B cell (primary cell): ENCODE measurements around the gene CDC42SE2. TPM values are rescaled to one million over a fixed set of nuclear protein-coding genes. Genes with fewer than 3 reads are reported as not detected.
A peak's percentile ranks its signal among the peaks of the same experiment; 100 is the strongest.

ENCODE experiments used
- ATAC-seq: fragments of 200-7000 bp; cut with Tn5 transposase; one replicate; pipeline ENCODE4 v1.10.0; 2021; ENCODE audit warnings: low read depth, mild to moderate bottlenecking, moderate number of reproducible peaks, moderate library complexity
- CTCF ChIA-PET: fragments of 350-600 bp; sonication (Branson Sonifier 250); formaldehyde crosslinking; loops from one replicate; lab custom pipeline; 2021; ENCODE audit warnings: antibody characterized with exemption, inconsistent platforms; lab: Charles Lee
- POLR2A ChIA-PET: fragments of 350-600 bp; sonication (Branson Sonifier 250); formaldehyde crosslinking; loops from one replicate; lab custom pipeline; 2021; ENCODE audit warnings: antibody characterized with exemption; lab: Charles Lee
- DNase-seq: peaks from one replicate; pipeline ENCODE4 v3.0.0; 2013
- H2AFZ ChIP-seq: 2 replicates; pipeline ENCODE4 v1.6.1; 2012; ENCODE audit warnings: mild to moderate bottlenecking, low read depth, low read length; ENCODE audit not compliant: insufficient read depth, poor library complexity, severe bottlenecking
- H3K27ac ChIP-seq, 2 donors: 1 replicate in 1 of 2; 2 replicates in 1 of 2; pipeline ENCODE4 v1.5.1; 2012 to 2013; ENCODE audit warnings: low read length in 2 of 2, mild to moderate bottlenecking in 2 of 2, moderate library complexity in 1 of 2
- H3K27me3 ChIP-seq, 4 experiments: fragments of 200-600 bp in 1 of 4; sonication (generic) in 1 of 4; replicated peaks in 1 of 4; 1 replicate in 2 of 4; 2 replicates in 2 of 4; pipeline versions ENCODE4 v1.6.1 to v1.7.0; 2013 to 2016; ENCODE audit warnings: low read length in 3 of 4, mild to moderate bottlenecking in 2 of 4, mixed read lengths in 1 of 4, moderate library complexity in 1 of 4; ENCODE audit not compliant: insufficient read depth in 4 of 4, control insufficient read depth in 3 of 4; ENCODE audit errors: control extremely low read depth in 1 of 4
- H3K36me3 ChIP-seq, 2 experiments: replicated peaks in 1 of 2; 1 replicate in 1 of 2; 2 replicates in 1 of 2; pipeline versions ENCODE4 v1.6.1 to v1.7.1; 2013; ENCODE audit warnings: low read length in 1 of 2; ENCODE audit not compliant: insufficient read depth in 2 of 2, control insufficient read depth in 1 of 2; ENCODE audit errors: control extremely low read depth in 1 of 2, extremely low read depth in 1 of 2
- H3K4me1 ChIP-seq, 2 donors: fragments of 200-600 bp in 1 of 2; sonication (generic) in 1 of 2; 1 replicate in 1 of 2; 2 replicates in 1 of 2; pipeline versions ENCODE4 v1.5.1 to v1.6.1; 2013 to 2017; ENCODE audit warnings: low read length in 2 of 2; ENCODE audit not compliant: control insufficient read depth in 2 of 2, insufficient read depth in 2 of 2
- H3K4me2 ChIP-seq: replicated peaks from 2 replicates; pipeline ENCODE3; 2012; ENCODE audit warnings: mild to moderate bottlenecking, low read depth, low read length; ENCODE audit not compliant: poor library complexity, severe bottlenecking
- H3K4me3 ChIP-seq, 5 experiments: fragments of 200-600 bp in 1 of 5; sonication (generic) in 1 of 5; 1 replicate in 3 of 5; 2 replicates in 2 of 5; pipeline versions ENCODE4 v1.5.1 to v1.7.0; 2011 to 2016; ENCODE audit warnings: low read length in 4 of 5, mild to moderate bottlenecking in 4 of 5, low read depth in 2 of 5, control low read depth in 1 of 5, moderate library complexity in 1 of 5; ENCODE audit not compliant: insufficient read depth in 1 of 5; ENCODE audit errors: control extremely low read depth in 1 of 5, extremely low read depth in 1 of 5
- H3K79me2 ChIP-seq: fragments of 200-600 bp; sonication (generic); one replicate; pipeline ENCODE4 v1.6.0; 2016; ENCODE audit warnings: low read length; ENCODE audit not compliant: control insufficient read depth, insufficient read depth
- H3K9ac ChIP-seq: fragments of 200-600 bp; sonication (generic); 2 replicates; pipeline ENCODE4 v1.6.1; 2017; ENCODE audit warnings: mild to moderate bottlenecking, low read length, moderate library complexity
- H3K9me3 ChIP-seq, 3 donors: one replicate each; pipeline versions ENCODE4 v1.6.1 to v1.7.1; 2013; ENCODE audit warnings: low read length in 2 of 3; ENCODE audit not compliant: control insufficient read depth in 2 of 3, insufficient read depth in 1 of 3; ENCODE audit errors: control extremely low read depth in 1 of 3
- H4K20me1 ChIP-seq: 2 replicates; pipeline ENCODE4 v1.6.0; 2012; ENCODE audit warnings: mild to moderate bottlenecking, low read length; ENCODE audit not compliant: insufficient read depth, control insufficient read depth, poor library complexity, severe bottlenecking
- H3K27ac Mint-ChIP-seq: one replicate; pipeline ENCODE4 v1.8.0; 2021; ENCODE audit warnings: mixed read lengths
- H3K27me3 Mint-ChIP-seq: one replicate; pipeline ENCODE4 v1.8.0; 2021; ENCODE audit warnings: mixed read lengths
- H3K4me1 Mint-ChIP-seq: one replicate; pipeline ENCODE4 v1.8.0; 2021; ENCODE audit warnings: mixed read lengths
- H3K4me3 Mint-ChIP-seq: one replicate; pipeline ENCODE4 v1.8.0; 2021; ENCODE audit warnings: mixed read lengths
- H3K9me3 Mint-ChIP-seq: one replicate; pipeline ENCODE4 v1.8.0; 2022; ENCODE audit warnings: mixed read lengths; ENCODE audit not compliant: insufficient read depth
- CTCF ChIP-seq: fragments of 200-600 bp; IDR thresholded peaks from one replicate; pipeline ENCODE4 v1.8.0; 2022; ENCODE audit warnings: antibody characterized with exemption, mild to moderate bottlenecking
- EZH2 ChIP-seq: IDR thresholded peaks from 2 replicates; pipeline ENCODE4 v1.6.1; 2012; ENCODE audit warnings: borderline replicate concordance, low read depth, mild to moderate bottlenecking, moderate library complexity, low read length; ENCODE audit not compliant: insufficient read depth, poor library complexity, severe bottlenecking
- WGBS: methylation state at CpG from one replicate; pipeline ENCODE4 v1.1.5; 2013; ENCODE audit warnings: missing lambda C conversion rate; ENCODE audit not compliant: insufficient coverage; 5-methylcytosine and 5-hydroxymethylcytosine counted together
- intact Hi-C: fragments of 100-400 bp; cut with micrococcal nuclease; formaldehyde crosslinking; loops from one replicate; pipeline ENCODE4 v1.10.0; 2022
- polyA plus RNA-seq: library from polyadenylated mRNA; depleted of rRNA; stranded (reverse); fragments of >200 nt; gene quantifications from 2 replicates; pipeline ENCODE4 v1.2.3, GENCODE V29; 2012
- total RNA-seq, 2 donors: library from RNA; stranded (reverse); fragments of 120-200 nt in 1 of 2; gene quantifications; 1 replicate in 1 of 2; 2 replicates in 1 of 2; pipeline versions ENCODE4 v1.2.3 to v1.2.4, GENCODE V29; 2013 to 2022

CDC42SE2 gene
- total and polyA plus RNA-seq, 2 donors (not counting 1 experiment from before 2014, with no cell fraction given) = 42.5 to 161 TPM

- peak overlapping the region; percentile 77 for H3K4me3 Mint-ChIP-seq
- DNase-seq (peak; percentile 45), ATAC-seq (peak; percentile 39)
- intact Hi-C loops = loop anchor here (5.0 kb wide), 1 partner anchor 34 kb away; no protein-coding TSS in a partner anchor
- H3K36me3 ChIP-seq = peaks cover 6 to 32% of the 10 kb centered on the region in 2 experiments
- WGBS = no CpG with 5 or more reads among the region's 1 CpG
- no peaks in the 10 kb centered on the region for H3K27me3 ChIP-seq
- peak overlapping the region; percentile 74 for H3K4me2 ChIP-seq
- no peak for TF ChIP-seq EZH2
- no peak for TF ChIP-seq CTCF
- H3K9ac ChIP-seq = peak overlapping the region; percentile 58
- H3K4me1 ChIP-seq = peaks cover 42 to 49% of the 10 kb centered on the region in 2 donors
- CTCF ChIA-PET = interaction anchor here (2.5 to 2.9 kb wide), 2 partner anchors 23 to 93 kb away, joined by 10 to 16 read pairs; no protein-coding TSS in a partner anchor
- H3K27me3 Mint-ChIP-seq = no peaks in the 10 kb centered on the region
- H3K4me3 ChIP-seq = peak overlapping the region in 1 of 5 experiments; percentile 35
- H2AFZ ChIP-seq = no peak overlapping the region
- no peaks in the 10 kb centered on the region for H3K9me3 Mint-ChIP-seq
- H3K9me3 ChIP-seq = no peaks in the 10 kb centered on the region
- peak overlapping the region; percentile 78 for H3K27ac Mint-ChIP-seq
- peaks cover 57% of the 10 kb centered on the region for H3K4me1 Mint-ChIP-seq
- POLR2A ChIA-PET = no interaction called here
- H3K27ac ChIP-seq = peak overlapping the region; percentile 49 to 83
- H3K79me2 ChIP-seq = peaks cover 99% of the 10 kb centered on the region
- H4K20me1 ChIP-seq = peaks cover 49% of the 10 kb centered on the region
Measured at GRCh38 chr5:131288328-131288727, 24.5 kb downstream of the CDC42SE2 start.

GRCh38 chr5:131289738-131290137 is 25.9 kb downstream of the CDC42SE2 start:
- peak overlapping the region; percentile 73 for H3K27ac Mint-ChIP-seq
- Histone ChIP-seq H2AFZ (no peak overlapping the region), H3K79me2 (peaks cover 99% of the 10 kb centered on the region), H4K20me1 (peaks cover 50% of the 10 kb centered on the region), H3K9ac (no peak overlapping the region), H3K9me3 (no peaks in the 10 kb centered on the region), H3K27ac (peak overlapping the region; percentile 45 to 83), H3K4me1 (peaks cover 37 to 41% of the 10 kb centered on the region in 2 donors), H3K4me3 (no peak overlapping the region), H3K36me3 (peaks cover 6 to 27% of the 10 kb centered on the region in 2 experiments), H3K4me2 (peak overlapping the region; percentile 74), H3K27me3 (no peaks in the 10 kb centered on the region)
- ATAC-seq (no peak), DNase-seq (no peak)
- ChIA-PET CTCF (interaction anchor here (1.1 to 2.9 kb wide), 3 partner anchors 10 to 92 kb away, joined by 3 to 16 read pairs (median 10); no protein-coding TSS in a partner anchor), POLR2A (interaction anchor here (0.7 kb wide), 1 partner anchor 95 kb away, joined by 5 read pairs; no protein-coding TSS in a partner anchor)
- intact Hi-C loops = loop anchor here (1.0 to 5.0 kb wide), 2 partner anchors 9 to 33 kb away; no protein-coding TSS in a partner anchor
- no CpG with 5 or more reads among the region's 3 CpGs for WGBS
- TF ChIP-seq EZH2 (no peak), CTCF (no peak)
- H3K4me1 Mint-ChIP-seq = peaks cover 55% of the 10 kb centered on the region
- no peaks in the 10 kb centered on the region for H3K9me3 Mint-ChIP-seq
- peak overlapping the region; percentile 77 for H3K4me3 Mint-ChIP-seq
- H3K27me3 Mint-ChIP-seq = no peaks in the 10 kb centered on the region
